HG03442 (cell line): Measurements from ENCODE around the gene CCN2.
"Not testable (repeated sequence)": the region's sequence is repeated elsewhere in the genome, so short reads cannot be mapped to it uniquely, and the experiment has no call there.

Source experiments
- ATAC-seq: cut with Tn5 transposase; IDR thresholded peaks from one replicate; pipeline ENCODE4 v1.9.1; 2021; ENCODE audit warnings: mild to moderate bottlenecking, moderate library complexity; ENCODE audit not compliant: unreplicated experiment

Gene CCN2

GRCh38 chr6:131946404-131946991 lies 4.7 kb downstream of the CCN2 start:
- no peak for ATAC-seq

- no peak for ATAC-seq
These were observed 5.2 kb downstream of the CCN2 start for GRCh38 chr6:131945971-131946370.

- no peak for ATAC-seq
These were observed 13.2 kb downstream of the CCN2 start for GRCh38 chr6:131937703-131938631.

GRCh38 chr6:131937226-131937625 lies 13.9 kb downstream of the CCN2 start:
- ATAC-seq = no peak

- ATAC-seq = no peak
These were observed 15.0 kb downstream of the CCN2 start for GRCh38 chr6:131936156-131936555.

- no peak for ATAC-seq
These were observed 20.0 kb downstream of the CCN2 start for GRCh38 chr6:131931063-131931750.

- ATAC-seq = no peak
These were observed 21.2 kb downstream of the CCN2 start for GRCh38 chr6:131929976-131930375.

- no peak for ATAC-seq
These were observed 21.9 kb downstream of the CCN2 start for GRCh38 chr6:131929264-131929663.

- ATAC-seq = no peak
These were observed 26.2 kb downstream of the CCN2 start for GRCh38 chr6:131924881-131925474.

GRCh38 chr6:131923356-131923755 lies 27.8 kb downstream of the CCN2 start:
- peak; percentile 58 for ATAC-seq

GRCh38 chr6:131920656-131921055 lies 30.5 kb downstream of the CCN2 start:
- no peak for ATAC-seq

GRCh38 chr6:131918650-131919355 lies 32.4 kb downstream of the CCN2 start:
- ATAC-seq = no peak

GRCh38 chr6:131917763-131918649 lies 33.2 kb downstream of the CCN2 start:
- ATAC-seq = no peak

- no peak for ATAC-seq
These were observed 33.9 kb downstream of the CCN2 start for GRCh38 chr6:131917318-131917717.

GRCh38 chr6:131916847-131917246 lies 34.3 kb downstream of the CCN2 start:
- ATAC-seq = no peak

GRCh38 chr6:131916091-131916796 lies 34.9 kb downstream of the CCN2 start:
- ATAC-seq = not testable (repeated sequence)

- ATAC-seq = peak; percentile 88
These were observed 36.0 kb downstream of the CCN2 start for GRCh38 chr6:131914967-131915751.

GRCh38 chr6:131914234-131914633 lies 36.9 kb downstream of the CCN2 start:
- ATAC-seq = no peak
